ENCODE measurements around the gene GAGE1.
"Not testable (repeated sequence)": the region's sequence is repeated elsewhere in the genome, so short reads cannot be mapped to it uniquely, and the experiment has no call there.

DNA sequence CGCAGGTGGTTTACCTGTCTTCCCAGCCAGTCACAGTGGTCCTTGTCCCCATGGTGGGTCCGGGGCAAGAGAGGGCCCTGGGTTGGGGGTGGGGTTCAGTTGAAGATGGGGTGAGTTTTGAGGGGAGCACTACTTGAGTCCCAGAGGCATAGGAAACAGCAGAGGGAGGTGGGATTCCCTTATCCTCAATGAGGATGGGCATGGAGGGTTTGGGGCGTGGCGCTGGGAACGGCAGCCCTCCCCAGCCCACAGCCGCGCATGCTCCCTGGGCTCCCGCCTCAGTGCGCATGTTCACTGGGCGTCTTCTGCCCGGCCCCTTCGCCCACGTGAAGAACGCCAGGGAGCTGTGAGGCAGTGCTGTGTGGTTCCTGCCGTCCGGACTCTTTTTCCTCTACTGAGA is 9.6 kb upstream of the GAGE1 start, which contains the start of gene GAGE2A:
- TF ChIP-seq, protein P1, sequence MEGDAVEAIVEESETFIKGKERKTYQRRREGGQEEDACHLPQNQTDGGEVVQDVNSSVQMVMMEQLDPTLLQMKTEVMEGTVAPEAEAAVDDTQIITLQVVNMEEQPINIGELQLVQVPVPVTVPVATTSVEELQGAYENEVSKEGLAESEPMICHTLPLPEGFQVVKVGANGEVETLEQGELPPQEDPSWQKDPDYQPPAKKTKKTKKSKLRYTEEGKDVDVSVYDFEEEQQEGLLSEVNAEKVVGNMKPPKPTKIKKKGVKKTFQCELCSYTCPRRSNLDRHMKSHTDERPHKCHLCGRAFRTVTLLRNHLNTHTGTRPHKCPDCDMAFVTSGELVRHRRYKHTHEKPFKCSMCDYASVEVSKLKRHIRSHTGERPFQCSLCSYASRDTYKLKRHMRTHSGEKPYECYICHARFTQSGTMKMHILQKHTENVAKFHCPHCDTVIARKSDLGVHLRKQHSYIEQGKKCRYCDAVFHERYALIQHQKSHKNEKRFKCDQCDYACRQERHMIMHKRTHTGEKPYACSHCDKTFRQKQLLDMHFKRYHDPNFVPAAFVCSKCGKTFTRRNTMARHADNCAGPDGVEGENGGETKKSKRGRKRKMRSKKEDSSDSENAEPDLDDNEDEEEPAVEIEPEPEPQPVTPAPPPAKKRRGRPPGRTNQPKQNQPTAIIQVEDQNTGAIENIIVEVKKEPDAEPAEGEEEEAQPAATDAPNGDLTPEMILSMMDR (IDR thresholded peaks at IDR 0.05), result not testable (repeated sequence)
- TF ChIP-seq POLR2AphosphoS5, POLR2A (IDR thresholded peaks at IDR 0.05): not testable (repeated sequence)
